Measurements from ENCODE around the gene SMCR8.

DNA sequence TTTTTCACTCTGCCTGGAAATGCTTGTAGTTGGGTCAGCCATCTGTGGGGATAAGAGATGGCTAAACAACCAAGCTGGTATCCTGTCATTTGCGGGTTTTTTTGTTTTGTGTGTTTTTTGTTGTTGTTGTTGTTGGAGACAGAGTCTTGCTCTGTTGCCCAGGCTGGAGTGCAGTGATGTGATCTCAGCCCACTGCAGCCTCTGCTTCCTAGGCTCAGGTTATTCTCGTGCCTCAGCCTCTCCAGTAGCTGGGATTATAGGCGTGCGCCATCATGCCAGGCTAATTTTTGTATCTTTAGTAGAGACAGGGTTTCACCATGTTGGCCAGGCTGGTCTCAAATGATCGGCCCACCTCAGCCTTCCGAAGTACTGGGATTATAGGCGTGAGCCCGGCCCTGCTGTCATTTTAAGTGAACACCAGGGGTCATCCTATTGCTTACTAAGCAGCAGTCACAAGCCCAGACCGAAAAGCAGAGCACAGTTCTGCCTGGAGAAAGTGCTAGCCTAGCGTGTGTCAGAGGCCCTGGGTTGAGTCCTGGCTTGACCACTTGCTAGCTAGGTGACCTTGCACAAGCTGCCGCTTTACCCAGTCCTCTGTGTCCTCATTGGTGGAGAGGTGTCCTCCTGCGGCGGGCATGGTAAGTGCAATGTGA is 4.6 kb downstream of the SMCR8 start:
- TF ChIP-seq POLR2A (IDR thresholded peaks at IDR 0.05), result no peak
- TF ChIP-seq, protein P1, sequence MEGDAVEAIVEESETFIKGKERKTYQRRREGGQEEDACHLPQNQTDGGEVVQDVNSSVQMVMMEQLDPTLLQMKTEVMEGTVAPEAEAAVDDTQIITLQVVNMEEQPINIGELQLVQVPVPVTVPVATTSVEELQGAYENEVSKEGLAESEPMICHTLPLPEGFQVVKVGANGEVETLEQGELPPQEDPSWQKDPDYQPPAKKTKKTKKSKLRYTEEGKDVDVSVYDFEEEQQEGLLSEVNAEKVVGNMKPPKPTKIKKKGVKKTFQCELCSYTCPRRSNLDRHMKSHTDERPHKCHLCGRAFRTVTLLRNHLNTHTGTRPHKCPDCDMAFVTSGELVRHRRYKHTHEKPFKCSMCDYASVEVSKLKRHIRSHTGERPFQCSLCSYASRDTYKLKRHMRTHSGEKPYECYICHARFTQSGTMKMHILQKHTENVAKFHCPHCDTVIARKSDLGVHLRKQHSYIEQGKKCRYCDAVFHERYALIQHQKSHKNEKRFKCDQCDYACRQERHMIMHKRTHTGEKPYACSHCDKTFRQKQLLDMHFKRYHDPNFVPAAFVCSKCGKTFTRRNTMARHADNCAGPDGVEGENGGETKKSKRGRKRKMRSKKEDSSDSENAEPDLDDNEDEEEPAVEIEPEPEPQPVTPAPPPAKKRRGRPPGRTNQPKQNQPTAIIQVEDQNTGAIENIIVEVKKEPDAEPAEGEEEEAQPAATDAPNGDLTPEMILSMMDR (IDR thresholded peaks at IDR 0.05), result peak in 4 of 6 experiments; percentile 23 to 57 (median 35)
